ENCODE data around the gene GATA5.
"Not testable (repeated sequence)": the region's sequence is repeated elsewhere in the genome, so short reads cannot be mapped to it uniquely, and the experiment has no call there.

GATA5 gene

DNA sequence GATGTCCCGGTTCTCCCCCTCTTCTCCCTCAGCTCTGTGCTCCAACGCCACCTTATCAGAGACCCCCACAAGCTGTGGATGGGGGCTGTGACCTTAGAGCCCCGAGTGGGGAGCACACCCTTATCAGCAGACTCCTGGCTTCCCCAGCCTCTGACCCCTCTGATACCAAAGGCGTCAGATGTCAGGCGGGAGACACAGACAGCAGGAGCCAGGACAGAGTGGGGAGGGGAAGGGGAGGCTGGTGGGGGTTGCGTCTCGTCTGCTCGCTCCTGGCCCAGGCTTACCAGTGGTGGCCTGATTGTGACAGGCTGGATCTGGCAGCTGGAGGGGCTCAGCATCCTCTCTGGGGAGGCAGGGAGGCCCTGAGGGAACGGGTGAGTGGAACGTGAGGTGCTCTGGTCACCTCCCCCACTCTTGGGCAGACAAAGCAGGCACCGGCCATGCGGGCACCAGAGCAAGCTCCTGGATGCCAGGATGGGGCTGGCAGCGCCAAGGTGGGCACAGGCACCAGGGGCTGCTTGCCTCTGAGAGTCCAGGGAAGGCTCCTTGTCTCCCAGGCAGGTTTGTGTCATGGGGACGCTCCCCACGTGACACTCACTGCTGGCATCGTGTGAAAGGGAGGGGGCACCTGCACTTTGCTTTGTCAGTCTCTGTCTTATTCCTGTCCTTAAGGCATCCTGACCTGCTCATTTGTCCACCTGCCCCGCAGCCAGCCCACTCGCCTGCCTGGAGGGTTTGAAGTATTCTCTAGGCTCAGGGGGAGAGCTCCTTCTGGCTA lies 27.8 kb upstream of the GATA5 start:
- DNase-seq, result no peak

DNA sequence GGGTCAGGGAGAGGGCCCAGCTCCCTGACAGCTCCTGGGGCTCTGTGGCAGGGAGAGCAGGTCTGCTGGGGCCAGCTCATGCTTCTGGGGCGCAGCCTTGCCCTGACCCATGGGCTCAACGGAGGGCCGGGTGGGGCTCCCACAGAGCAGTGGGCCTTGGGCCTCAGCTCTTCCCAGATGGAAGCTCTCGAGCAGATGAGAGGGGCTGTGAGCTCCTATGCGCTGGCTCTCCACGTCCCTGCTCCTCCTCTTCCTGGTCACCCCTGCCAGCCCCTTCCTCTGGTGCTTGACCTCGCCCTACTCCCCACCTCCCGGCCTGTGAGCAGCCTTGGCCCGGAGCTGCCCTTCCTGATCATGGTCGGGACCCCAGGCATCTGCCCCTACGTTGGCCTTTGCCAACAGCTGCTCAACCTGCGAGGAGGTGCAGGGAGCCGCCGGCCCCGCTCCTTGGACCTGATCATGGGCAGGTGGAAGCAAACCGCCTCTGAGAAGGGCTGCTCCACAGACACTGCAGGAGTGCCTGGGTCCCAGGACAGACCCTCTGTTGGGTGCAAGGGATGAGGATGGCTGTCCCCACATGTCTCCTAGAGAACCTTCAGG lies 26.8 kb upstream of the GATA5 start:
- no peak for DNase-seq

DNA sequence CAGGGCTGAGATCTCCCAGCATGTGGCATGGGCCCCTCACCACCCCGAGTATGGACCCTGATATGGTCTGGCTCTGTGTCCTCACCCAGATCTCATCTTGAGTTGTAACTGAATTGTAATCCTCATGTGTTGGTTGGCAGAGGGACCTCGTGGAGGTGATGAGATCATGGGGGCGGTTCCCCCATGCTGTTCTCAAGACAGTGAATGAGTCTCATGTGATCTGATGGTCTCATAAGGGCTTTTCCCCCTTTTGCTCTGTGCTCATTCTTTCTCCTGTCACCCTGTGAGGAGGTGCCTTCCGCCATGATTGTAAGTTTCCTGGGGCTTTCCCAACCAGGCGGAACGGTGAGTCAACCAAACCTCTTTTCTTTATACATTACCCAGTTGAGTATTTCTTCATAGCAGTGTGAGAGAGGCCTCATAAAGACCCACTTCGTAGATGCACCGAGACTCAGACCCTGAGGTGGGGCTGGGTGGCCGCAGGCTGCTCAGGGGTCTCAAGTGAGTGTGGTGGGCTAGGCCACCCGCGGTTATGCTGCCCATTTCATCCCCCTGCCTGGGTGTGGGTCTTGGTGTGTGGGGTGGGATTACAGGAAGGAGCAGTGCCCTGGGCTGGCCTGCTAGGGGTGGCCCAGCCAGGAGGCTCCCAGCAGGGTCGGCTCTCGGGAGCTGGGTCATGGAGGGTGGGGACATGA lies 26.2 kb upstream of the GATA5 start:
- no peak for DNase-seq

DNA sequence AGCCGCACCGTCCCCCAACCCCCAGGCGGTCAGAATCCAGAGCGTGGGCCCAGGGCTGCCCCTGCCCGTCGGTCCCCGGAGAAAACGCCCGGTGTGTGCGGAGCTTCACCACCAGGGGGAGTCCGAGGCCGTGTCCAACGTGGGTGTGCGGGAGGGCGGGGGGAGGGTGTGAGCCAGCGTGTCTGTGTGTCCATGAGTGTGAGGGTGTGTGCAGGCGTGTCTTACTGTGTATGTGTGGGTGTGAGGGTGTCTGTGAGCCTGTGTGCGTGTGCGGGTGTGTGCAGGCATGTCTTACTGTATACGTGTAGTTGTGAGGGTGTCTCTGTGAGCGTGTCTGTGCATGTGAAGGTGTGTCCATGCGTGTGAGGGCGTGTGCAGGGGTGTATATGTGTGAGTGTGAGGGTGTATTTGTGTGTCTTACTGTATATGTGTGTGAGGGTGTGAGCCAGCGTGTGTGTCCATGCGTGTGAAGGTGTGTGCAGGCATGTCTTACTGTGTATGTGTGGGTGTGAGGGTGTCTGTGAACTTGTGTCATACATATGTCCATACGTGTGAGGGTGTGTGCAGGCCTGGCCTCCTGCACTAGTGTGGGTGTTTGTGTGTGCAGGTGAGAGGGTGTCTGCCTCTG lies 24.6 kb upstream of the GATA5 start:
- DNase-seq, result peak; percentile 41

DNA sequence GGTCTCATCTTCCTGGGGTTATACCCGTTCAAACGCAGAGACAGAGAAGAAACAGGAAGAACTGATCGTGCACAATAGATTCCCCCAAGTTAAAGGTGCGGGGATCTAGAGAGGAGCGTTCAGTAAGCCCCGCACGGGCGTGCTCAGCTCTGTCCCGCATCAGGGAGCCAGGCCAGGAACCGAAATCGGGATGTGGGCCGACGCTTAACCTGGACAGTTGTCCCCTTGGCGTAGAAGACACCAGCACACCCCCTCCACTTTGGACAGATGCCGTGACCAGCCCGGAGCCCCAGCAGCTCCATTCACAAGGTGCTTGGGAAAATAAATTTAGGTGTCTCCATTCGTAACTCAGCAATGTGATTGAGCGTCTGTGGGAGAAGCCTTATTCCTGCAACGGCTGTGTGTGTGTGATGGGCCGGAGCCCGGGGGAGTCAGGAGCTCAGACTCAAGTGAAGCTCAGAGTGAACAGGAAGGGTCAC lies 24.0 kb upstream of the GATA5 start:
- DNase-seq, result no peak

DNA sequence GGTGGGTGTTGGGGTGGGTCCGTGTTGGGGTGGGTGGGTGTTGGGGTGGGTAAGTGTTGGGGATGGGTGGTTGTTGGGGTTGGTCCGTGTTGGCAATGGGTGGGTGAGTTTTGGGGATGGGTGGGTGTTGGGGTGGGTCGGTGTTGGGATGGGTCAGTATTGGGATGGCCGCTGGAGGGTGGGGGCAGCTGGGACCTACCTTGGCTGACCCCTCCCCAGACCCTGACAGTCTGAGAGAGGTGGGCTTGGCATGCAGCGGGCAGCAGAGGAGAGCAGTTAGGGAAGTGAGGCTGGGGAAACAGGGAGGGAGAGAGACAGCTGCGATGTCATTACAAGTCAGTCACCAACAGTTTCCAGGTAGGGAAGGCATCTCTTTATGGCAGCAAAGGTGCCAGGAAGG lies 23.1 kb upstream of the GATA5 start:
- no peak for DNase-seq

DNA sequence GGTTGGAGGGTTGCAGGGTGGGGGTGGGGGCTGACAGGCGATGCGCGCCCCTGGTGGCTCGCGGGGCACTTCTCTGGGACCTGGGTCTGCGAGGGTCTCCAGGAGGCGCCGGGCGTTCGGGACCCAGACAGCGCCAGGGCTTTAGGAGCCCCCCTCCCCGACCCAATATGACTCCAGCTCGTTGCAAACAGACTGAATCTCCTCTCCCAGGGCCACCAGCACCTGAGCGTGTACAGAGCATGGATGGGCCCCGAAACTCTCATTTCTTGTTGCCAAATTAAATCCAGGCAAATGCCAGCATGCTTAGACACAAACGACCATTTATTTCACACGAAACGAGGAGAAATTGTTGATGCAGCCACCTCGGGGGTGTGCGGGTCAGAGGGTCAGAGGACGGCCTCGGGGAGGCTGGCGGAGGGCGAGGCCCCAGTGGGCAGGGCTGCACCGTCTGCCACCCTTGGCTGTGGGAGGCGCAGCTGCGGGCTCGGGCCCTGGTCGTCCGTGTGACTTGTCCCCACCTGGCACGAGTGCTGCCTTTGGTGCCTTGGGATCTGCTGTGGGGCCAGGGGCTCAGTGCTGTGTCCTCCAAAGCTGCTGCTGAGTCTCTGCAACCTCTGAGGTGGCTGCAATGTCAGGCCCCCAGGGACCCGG lies 20.9 kb upstream of the GATA5 start:
- DNase-seq, result no peak

DNA sequence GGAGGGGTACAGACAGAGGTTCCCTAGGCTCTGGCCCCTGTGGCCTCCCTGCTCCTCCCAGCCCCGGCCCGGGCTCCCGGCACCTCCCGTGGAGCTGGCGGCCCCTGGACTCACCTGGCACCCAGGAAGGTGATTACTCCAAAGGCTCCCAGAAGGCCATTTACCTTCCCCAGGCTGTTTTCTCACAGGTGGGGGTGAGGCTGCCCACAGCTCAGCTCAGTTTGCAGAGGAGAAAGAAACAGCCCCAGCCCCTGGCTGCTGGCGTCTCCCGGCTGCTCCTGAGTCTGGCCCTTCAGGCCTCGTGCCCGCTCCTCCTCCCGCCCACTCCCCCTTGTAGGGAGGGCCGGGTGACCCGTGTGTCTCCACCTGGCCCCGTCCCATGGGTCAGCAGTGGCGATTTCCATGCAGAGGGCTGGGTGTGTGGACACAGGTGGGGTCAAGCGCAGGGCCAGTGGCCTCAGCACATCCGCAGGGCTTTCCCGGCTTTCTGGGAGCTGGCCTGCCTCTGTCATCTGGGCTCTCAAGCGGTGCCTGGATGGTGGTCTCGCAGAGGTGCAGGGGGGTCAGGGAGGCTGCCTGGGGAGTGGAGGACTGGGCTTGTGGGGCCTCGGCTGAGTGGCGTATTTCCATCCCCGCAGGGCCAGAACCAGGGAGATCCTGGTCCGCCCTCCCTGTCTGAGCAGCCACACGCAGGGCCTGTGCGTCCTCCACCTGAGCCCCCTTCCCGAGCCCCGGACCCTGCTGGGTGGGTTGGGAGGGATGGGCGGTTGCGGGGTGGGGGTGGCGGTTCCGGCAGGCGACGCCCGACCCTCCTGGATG lies 20.2 kb upstream of the GATA5 start:
- no peak for DNase-seq

DNA sequence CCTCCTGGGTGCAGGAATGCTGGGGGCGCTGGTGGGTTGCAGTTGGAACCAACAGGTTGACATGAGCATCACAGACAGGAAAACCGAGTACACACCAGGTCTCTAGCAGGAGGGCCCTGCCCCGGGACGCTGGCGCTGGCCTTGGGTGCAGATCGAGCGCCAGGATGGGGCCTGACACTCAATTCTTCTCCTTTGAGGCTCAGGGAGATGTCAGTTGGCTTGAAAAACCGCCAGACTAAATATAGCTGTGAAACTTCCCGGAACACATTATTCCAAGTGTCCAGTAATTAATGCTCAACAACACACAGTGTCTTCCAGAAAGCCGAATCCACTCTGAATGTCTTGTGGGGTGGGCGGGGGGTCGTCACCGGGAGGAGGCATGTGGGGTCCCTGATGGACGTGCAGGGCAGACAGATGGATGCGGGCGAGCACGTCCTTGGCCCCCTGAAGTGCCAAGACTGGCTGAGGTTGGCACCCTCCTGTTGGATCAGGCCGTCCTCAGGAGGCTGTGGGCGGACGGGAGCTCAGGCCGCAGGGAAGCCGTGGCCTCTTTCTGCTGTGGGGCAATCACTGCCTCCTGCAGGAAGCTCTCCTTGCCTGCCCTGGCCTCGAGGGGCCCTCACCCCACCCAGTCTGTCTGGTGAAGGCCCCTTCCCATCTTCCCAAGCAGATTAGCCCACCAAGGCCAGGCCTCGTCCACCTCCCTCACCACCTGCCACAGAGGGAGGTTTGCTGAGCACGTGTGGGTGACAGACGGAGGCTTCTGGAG lies 19.4 kb upstream of the GATA5 start:
- DNase-seq, result no peak

DNA sequence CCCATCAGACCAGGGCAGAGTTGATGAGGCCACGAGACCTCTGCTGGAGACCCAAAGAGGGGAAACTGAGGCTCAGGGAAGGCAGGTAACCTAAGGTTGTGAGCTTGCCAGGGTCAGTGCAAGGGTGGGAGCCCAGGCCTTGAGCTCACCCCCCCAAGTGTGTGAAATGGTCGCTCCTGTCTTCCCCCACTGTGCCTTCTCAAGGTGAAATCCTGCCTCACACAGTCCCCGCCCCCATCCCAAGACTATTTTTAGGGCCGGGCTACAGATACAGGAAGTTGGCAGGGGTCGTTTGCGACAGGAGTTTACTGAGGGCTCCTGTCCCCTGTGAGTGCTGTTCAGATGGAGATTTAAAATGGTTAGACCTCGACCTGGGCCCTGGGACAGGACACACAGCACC lies 18.7 kb upstream of the GATA5 start:
- no peak for DNase-seq

DNA sequence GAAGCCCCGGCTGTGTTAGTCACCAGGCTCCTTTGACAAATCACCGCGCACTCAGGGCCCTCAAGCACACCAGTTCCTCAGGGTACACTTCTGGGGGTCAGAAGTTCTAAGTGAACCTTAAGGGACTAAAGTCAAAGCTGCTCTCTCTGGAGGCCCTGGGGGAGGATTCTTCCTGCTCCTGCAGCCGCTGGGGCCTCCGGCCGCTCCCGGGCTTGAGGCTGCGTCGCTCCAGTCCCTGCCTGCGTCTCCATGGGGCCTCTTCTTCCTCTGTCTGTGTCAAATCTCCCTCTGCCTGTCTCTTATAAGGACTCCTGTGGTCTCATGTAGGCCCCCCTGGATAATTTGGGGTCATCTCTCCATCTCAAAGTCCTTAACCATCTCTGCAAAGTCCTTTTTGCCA lies 18.1 kb upstream of the GATA5 start:
- DNase-seq, result no peak

DNA sequence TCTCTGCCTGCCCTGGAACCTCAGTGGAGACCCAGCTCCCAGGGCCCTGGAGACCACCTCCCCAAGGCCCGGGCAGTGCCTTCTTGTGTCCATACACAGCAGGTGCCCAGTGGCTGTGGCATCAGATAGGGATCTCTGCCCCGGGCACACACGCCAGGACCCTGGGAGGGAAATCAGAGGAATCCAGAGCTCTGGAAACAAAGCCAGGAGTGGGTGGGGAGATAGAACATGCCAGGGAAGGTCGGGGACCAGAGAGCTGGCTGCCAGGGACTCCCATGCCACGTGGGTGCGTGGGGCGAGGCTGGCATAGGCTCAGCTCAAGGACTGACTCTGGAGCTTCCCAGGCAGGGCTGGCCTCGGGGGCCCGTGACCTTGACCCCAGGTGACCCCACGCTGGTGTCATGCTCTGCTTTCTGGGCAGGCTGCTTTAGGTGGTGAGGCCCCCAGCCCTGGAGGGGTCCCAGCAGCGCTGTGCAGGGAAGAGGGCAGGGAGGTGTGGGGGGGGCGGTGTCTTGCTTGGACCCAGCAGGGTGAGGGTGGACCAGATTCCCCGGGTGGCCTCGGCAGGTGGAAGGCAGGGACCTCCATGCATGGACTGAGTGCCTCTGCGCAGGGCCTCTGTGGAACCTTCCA lies 17.6 kb upstream of the GATA5 start:
- no peak for DNase-seq

DNA sequence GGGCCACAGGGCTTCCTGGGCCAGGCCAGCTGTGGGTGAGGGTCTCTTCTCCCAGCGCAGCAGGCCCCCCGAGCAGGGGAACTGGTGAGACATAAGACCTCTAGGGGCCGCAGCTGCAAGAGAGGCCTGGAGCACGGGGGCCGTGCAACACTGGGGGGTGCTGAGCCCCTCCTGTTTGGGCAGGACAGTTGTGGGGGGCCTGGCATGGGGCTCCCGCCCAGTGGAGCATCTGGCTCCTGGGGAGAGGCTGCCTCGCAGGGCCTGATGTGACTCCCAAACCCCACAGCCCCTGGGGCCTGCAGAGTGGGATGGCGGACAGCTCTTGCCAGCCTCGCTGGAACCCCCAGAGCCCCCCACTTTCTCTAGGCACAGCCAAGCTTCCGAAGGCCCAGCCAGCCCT lies 16.9 kb upstream of the GATA5 start:
- DNase-seq, result no peak

DNA sequence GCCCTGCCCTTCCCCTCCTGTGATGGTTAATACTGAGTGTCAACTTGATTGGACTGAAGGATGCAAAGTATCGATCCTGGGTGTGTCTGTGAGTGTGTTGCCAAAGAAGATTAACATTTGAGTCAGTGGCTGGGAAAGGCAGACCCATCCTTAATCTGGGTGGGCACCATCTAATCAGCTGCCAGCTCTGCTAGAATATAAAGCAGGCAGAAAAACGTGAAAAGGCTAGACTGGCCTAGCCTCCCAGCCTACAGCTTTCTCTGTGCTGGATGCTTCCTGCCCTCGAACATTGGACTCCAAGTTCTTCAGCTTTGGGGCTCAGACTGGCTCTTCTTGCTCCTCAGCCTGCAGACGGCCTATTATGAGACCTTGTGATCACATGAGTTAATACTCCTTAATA lies 15.0 kb upstream of the GATA5 start:
- DNase-seq, result not testable (repeated sequence)

DNA sequence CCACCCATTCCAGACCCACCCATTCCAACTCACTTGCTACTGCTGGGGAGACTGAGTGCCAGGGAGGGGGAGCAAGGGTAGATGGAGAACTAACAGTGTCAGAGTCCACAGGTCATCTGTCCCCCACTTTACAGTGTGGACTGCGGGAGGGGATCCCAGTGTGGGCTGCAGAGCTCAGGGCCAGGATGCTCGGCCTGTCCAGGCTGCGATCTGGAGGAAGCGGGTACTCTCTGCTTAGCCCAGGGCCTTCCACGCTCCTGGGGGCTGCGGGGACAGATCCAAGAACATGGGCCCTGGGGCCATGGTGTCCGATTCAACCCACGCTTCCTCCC lies 14.1 kb upstream of the GATA5 start:
- no peak for DNase-seq

DNA sequence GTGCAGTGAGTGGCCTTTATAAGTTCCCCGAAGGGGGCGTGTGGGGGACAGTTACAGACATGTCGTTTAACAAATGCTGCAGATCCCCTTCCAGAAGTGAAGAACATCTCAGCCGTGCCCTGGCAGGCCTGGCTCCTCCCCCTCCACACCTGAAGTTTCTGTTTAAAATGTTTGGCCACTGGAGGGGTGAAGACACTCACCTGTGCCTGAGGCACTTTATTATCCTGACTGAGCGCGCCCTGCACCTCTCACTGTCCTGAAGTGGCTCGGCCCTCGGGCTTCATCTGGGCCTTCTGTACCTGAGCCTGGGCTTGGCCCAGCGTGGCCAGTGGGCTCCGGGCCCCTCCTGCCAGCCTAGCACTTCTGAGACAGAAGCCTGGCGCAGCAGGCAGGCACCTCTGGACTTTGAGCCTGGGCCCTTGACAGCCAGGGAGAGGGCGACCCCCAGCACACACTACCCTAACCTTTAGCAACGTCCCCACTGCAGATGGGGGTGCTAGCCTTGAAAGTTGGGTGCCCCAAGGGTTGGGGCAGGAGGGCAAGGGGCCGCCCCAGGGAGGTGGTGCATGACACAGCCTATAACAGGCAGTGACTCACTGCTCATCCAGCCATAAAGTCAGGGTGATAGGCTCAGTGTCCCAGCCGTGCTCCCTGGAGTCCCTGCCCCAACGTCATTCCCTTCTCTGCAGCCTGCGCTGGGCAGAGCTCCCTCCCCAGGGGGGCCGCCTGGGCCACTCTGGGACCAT lies 13.6 kb upstream of the GATA5 start:
- DNase-seq, result no peak

DNA sequence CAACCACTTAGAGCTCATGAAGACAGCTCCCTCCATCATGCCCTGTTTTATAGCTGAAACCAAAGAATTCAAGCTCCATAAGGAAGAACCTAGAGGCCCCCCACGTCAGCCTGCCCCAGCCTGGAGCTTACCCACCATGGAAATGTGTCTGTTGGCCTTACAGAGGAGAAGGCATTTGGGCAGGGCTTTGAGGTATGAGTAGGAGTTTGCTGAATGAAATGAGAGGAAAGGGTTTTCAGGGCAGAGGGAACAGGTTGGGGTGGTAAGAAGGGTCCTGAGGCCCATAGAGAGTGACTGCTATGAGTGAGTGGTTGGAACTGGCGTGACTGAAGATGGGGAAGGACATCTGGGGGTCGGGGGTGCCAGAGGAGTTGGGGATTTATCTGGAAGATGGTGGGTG lies 12.7 kb upstream of the GATA5 start:
- DNase-seq, result no peak

DNA sequence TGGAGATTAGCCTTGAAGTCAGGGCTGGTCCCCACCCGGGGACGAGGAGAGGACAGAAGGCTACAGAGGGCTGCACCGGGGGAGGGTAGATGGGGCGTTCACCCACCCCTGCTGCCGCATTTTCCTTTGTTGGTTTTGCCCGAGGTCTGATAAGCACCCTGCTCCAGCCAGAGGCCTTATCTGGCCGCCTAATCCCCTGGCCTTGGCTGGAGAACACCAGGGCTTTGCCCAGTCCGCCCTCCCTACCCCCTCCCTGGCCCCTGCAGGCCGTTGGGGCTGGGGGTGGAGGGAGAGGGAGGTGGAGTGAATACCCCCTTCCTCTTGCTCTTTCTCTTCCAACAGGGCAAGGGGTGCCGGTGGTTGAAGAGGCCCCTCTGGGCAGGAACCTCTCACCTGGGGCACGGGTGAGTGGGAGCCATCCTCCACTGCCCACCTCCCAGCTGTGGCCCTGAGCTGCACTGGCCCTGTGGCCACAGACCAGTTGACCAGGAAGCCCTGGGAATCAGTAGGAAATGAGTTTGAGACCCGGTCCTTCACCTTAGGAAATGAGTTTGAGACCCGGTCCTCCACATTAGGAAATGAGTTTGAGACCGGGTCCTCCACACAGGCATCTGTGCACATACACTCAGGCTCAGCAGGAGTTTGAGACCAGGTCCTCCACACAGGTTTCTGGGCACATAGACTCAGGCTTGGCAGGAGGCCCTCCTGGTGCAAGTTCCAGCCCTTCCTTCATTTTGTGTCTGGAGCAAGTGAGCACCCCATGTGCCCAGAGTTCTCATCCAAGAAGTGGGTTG lies 12.0 kb upstream of the GATA5 start:
- DNase-seq, result no peak

DNA sequence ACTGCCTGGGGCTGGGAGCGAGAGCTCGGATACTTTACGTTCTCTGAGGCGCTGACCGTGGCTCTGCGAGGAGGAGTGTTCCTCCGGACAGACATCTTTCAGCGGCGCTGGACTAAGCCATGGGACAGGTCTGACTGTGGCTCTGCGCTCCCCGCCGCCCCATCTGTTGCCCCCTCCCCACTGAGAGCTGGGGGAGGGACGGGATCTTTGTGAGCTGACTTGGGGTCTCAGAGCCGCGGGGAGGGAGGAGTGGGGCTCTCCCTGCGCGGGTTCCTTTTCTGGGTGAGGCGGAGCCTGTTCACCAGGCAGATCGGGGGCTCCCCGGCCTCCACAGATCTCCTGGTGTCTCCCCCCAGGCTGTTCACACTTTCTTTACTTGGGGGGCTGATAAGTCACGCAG lies 11.3 kb upstream of the GATA5 start:
- no peak for DNase-seq

DNA sequence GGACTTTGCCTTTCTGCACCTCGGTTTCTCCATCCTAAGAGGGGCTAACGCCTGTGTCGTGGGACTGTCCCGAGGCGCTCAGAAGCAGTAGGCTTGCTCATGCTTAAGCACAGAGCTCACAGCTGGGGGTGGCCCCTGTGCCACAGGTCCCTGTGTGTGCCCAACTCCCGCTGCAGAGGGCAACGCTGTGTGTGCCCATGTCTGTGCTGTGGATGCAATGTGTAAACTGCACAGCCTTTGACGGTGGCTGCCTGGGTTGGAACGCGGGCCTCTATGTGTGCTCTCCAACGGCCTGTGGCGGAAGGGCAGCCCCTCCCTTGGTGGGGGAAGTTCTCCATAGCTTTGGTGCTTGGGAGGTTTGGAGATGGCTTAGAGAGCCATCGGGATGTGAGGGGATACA lies 10.7 kb upstream of the GATA5 start:
- DNase-seq, result no peak

Measured in NCI-H526 treated with DMSO at 0.1 percent for 48 hours (cell line).